Tibial nerve (tissue), 4 donors: ENCODE data around the gene TCIRG1.

Source experiments
- CTCF ChIP-seq, 5 experiments: fragments of 200-600 bp in 3 of 5; fragments of 450-650 bp in 2 of 5; sonication (generic) in 3 of 5; IDR thresholded peaks; one replicate each; pipeline ENCODE4 v1.5.1; 2016 to 2019; ENCODE audit warnings: antibody characterized with exemption in 5 of 5, mild to moderate bottlenecking in 3 of 5, moderate library complexity in 2 of 5
- EP300 ChIP-seq, 2 donors: sonication (generic); formaldehyde crosslinking; IDR thresholded peaks; one replicate each; pipeline ENCODE4 v1.6.1; 2017; ENCODE audit warnings: antibody characterized with exemption in 2 of 2, mild to moderate bottlenecking in 1 of 2
- POLR2A ChIP-seq, 2 donors: fragments of 450-650 bp; IDR thresholded peaks; one replicate each; pipeline ENCODE4 v1.6.1; 2017; ENCODE audit warnings: antibody characterized with exemption in 2 of 2, mild to moderate bottlenecking in 2 of 2, moderate library complexity in 2 of 2

GRCh38 chr11:68099474-68100405, 60.9 kb downstream of the TCIRG1 start:
- TF ChIP-seq CTCF (IDR thresholded peaks at IDR 0.05): no peak
- TF ChIP-seq POLR2A (IDR thresholded peaks at IDR 0.05): no peak
- TF ChIP-seq EP300 (IDR thresholded peaks at IDR 0.05): no peak
